Stimulated activated naive CD8-positive, alpha-beta T cell treated with anti-CD3 and anti-CD28 coated beads, Interleukin-15, Interleukin-2, amounts not matched to agents 100 ng/mL and 50 ng/mL, for 24 hours (primary cell): ENCODE results near the gene PALMD.

Source experiments
- H3K27ac Mint-ChIP-seq: one replicate; pipeline ENCODE4 v1.8.0; 2021; ENCODE audit warnings: mild to moderate bottlenecking, mixed read lengths
- H3K27me3 Mint-ChIP-seq: one replicate; pipeline ENCODE4 v1.8.0; 2021; ENCODE audit warnings: mixed read lengths
- H3K36me3 Mint-ChIP-seq: one replicate; pipeline ENCODE4 v1.8.0; 2021; ENCODE audit warnings: low read depth, mixed read lengths
- H3K4me1 Mint-ChIP-seq: one replicate; pipeline ENCODE4 v1.8.0; 2021; ENCODE audit warnings: low read depth, mixed read lengths
- H3K4me3 Mint-ChIP-seq: one replicate; pipeline ENCODE4 v1.8.0; 2021; ENCODE audit warnings: mild to moderate bottlenecking, mixed read lengths
- H3K9me3 Mint-ChIP-seq: one replicate; pipeline ENCODE4 v1.8.0; 2021; ENCODE audit warnings: mixed read lengths

Gene PALMD

DNA sequence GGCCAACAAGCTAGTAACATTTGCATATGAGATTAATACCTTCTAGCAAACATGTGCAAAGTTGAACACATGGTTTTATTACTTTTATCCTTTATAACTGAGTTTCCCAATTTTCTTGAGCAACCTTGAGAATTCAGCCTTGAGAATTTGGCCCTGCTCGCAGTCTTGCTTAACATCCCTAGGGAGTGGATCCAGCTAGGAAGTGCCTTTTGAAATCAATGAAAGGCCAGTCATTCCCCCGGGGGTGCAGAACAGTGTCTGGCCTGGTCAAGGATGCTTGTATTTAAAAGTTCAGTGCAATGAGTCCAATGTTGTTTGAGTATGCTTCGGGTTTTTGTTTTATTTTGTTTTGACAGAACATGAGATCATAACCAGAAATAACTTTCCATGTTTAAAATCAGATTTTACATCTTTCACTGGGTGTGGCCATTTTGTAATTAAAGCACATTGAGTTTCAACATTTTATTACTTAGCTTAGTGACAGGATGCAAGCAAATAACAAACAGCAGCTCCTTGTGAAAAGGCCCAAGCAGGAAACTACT is 16.7 kb downstream of the PALMD start:
- H3K36me3 Mint-ChIP-seq: no peaks in the 10 kb centered on the region
- no peaks in the 10 kb centered on the region for H3K9me3 Mint-ChIP-seq
- peaks cover 8% of the 10 kb centered on the region for H3K27me3 Mint-ChIP-seq

DNA sequence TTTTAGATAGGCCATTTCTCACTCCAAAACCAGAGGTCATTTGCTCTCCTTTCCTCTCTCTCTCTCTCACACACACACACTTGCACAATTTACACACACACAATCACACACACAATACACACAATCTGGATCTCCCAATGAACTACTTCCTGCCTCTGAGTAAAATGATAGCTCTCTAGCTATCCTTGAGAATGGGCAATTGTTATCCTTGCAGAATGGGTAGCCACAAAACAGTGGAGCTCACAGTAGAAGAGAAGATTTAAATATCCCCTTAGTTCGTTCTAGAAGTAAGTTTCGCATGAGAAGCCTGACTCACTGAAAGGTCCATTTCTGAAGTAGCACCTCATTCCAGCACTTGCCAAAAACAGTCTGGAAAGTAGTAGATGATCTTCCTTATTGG is 17.6 kb downstream of the PALMD start:
- Mint-ChIP-seq H3K9me3 (no peaks in the 10 kb centered on the region), H3K27me3 (peaks cover 9% of the 10 kb centered on the region), H3K36me3 (no peaks in the 10 kb centered on the region), H3K4me1 (no peaks in the 10 kb centered on the region), H3K27ac (no peak overlapping the region), H3K4me3 (no peak overlapping the region)

More for the DNA sequence above, 16.7 kb downstream of the PALMD start:
- no peak overlapping the region for H3K4me3 Mint-ChIP-seq
- H3K4me1 Mint-ChIP-seq: no peaks in the 10 kb centered on the region
- no peak overlapping the region for H3K27ac Mint-ChIP-seq

DNA sequence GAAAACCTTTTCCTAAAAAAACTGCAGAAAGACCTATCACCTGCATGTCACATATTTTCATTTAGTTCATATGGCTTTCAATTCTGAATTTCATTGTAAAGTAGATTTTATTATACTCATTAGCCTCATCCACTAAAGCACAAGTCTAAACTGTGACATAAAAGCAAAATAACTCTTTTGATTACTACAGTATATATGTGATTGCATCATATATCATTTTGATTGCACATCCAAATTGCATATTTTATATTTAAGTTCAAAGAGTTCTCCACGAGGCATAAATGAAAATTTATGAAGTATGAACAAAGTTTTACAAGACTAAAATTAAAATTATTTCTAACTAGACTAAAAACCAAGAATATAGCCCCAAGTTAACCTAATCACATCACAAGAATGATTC is 19.3 kb downstream of the PALMD start:
- Mint-ChIP-seq H3K27ac (no peak overlapping the region), H3K4me3 (no peak overlapping the region), H3K9me3 (no peaks in the 10 kb centered on the region), H3K4me1 (no peaks in the 10 kb centered on the region), H3K27me3 (peaks cover 5% of the 10 kb centered on the region), H3K36me3 (no peaks in the 10 kb centered on the region)

DNA sequence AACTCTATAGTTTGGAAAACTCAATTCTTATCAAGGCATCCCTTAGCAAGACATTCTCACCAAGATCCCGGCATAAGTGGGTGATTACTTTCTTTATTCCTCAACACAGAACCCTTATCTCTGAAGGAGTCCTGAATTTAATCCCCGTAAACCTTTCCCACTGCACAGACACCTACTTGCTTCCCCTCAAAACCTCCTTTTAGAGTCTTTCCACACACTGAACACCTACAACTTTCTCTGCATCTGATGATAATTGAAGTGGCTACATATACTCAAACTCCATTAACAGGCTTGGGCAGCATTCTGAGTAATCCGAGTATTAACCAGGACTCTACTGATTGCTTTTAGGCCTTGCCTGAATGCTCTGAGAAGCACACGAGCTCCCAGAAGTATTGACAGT is 23.5 kb downstream of the PALMD start:
- Mint-ChIP-seq H3K36me3 (no peaks in the 10 kb centered on the region), H3K9me3 (no peaks in the 10 kb centered on the region), H3K4me3 (no peak overlapping the region), H3K27ac (no peak overlapping the region), H3K4me1 (no peaks in the 10 kb centered on the region), H3K27me3 (peaks cover 21% of the 10 kb centered on the region)

DNA sequence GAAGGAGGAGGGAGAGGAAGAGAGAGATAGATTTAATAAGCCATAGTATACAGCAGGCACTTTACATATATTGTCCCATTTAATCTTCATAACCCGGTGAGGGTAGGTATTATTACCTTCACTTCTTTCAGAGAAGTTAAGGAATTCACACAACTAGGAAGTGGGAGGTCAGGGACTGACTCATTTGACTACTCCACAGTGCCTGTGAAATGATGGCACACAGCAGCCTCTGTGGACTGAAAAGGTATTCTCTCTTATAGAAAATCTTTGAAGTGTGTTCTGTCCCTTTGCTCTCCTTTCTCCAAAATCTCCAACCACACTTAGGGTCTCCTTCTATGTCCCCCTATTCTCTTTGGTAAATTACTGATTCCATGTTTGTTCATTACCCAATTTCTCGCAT is 23.9 kb downstream of the PALMD start:
- Mint-ChIP-seq H3K9me3 (no peaks in the 10 kb centered on the region), H3K4me3 (no peak overlapping the region), H3K27me3 (peaks cover 21% of the 10 kb centered on the region), H3K36me3 (no peaks in the 10 kb centered on the region), H3K27ac (no peak overlapping the region), H3K4me1 (no peaks in the 10 kb centered on the region)

DNA sequence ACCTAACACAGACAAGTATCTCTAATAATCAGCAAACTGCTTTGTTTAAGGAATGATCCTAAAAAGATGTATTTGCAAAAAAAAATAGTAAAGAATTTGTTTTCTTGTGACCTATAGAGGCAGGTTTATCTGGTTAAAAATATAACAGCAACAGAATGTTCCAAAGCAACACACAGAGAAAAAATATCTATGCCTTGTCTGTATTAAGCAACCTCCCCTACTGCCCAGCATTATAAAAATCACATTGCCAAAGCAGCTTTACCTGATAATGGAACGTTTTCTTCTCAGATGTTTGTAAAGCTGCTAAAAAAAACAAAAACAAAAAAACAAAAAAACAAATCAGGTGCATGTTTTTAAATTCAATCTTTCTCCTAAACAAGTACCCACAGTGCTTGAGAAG is 24.7 kb downstream of the PALMD start:
- Mint-ChIP-seq H3K4me1 (no peaks in the 10 kb centered on the region), H3K36me3 (no peaks in the 10 kb centered on the region), H3K27ac (no peak overlapping the region), H3K9me3 (no peaks in the 10 kb centered on the region), H3K27me3 (peaks cover 21% of the 10 kb centered on the region), H3K4me3 (no peak overlapping the region)

DNA sequence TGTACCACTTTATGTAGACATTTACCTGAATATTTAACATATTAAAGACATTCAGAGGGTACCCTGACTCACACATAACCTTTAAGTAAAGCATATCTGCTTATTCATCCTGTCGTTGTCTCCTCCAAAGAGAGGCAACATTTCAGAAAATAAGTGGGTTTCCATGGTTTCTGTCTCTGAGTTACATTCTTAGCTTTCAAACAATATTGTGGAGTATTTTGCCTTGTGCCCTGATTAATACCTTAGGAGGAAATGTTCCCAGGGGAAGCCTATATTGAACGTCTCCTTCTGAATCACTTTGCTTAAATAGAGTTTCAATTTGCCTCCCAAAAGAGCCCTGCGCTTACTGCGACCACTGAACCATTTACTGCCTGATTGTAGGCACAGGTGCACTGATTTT is 26.1 kb downstream of the PALMD start:
- Mint-ChIP-seq H3K9me3 (no peaks in the 10 kb centered on the region), H3K27me3 (peaks cover 24% of the 10 kb centered on the region), H3K4me1 (no peaks in the 10 kb centered on the region), H3K4me3 (no peak overlapping the region), H3K36me3 (no peaks in the 10 kb centered on the region), H3K27ac (peak overlapping the region; percentile 56)

DNA sequence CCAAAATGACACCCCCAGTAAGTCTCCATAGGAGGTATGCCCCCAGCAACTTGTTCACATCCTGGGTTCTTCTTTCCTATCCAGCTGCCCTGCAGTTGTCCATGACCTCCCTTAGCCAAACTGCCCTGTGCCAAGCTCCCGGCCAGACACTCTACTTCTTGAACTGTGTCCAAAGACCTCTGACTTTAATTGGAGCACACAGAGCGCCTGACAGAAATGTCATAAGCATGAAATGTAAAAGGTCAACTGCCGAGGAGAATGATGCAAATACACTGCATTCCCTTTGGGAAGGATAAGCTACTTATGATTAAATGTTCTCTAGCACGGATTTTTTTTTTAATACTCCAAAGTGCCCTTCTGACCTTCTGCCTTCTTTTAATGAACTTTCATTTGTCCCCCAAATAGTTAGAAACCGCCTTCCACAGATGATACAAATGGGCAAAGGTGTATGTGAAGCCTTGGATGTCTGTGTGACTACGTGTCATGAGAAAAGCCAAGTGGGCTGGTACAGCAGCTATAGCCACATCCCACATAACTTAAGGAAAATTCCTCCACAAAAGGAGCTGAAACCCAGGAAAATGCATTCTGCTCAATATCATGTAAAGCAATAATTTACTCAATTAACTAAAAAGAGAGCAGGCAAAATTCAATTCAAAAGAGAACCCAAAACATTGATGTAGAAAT is 26.8 kb downstream of the PALMD start:
- no peaks in the 10 kb centered on the region for H3K4me1 Mint-ChIP-seq
- H3K27ac Mint-ChIP-seq: peak overlapping the region; percentile 56
- no peaks in the 10 kb centered on the region for H3K36me3 Mint-ChIP-seq
- H3K9me3 Mint-ChIP-seq: no peaks in the 10 kb centered on the region
- H3K27me3 Mint-ChIP-seq: peaks cover 20% of the 10 kb centered on the region
- no peak overlapping the region for H3K4me3 Mint-ChIP-seq

DNA sequence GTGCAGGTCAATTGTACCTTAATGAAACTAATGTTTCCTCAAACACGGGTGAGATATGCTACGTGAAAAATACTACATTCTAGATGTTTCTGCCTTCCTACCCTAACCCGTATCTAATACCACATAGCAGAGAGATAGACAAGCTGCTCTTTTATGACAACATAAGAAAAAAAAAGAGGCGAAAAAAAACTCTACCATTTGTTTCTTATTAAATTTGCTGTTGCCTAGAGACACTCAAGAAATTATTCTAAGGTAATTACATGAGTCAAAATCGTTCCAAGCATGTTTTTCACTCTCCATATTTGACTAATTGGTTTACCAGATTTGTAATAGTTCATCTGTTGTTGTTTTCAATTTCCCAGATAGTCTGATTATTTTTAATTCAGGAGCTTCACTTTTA is 27.4 kb downstream of the PALMD start:
- no peaks in the 10 kb centered on the region for H3K9me3 Mint-ChIP-seq
- peaks cover 19% of the 10 kb centered on the region for H3K27me3 Mint-ChIP-seq
- H3K4me1 Mint-ChIP-seq: no peaks in the 10 kb centered on the region
- no peak overlapping the region for H3K4me3 Mint-ChIP-seq
- no peak overlapping the region for H3K27ac Mint-ChIP-seq
- H3K36me3 Mint-ChIP-seq: no peaks in the 10 kb centered on the region

DNA sequence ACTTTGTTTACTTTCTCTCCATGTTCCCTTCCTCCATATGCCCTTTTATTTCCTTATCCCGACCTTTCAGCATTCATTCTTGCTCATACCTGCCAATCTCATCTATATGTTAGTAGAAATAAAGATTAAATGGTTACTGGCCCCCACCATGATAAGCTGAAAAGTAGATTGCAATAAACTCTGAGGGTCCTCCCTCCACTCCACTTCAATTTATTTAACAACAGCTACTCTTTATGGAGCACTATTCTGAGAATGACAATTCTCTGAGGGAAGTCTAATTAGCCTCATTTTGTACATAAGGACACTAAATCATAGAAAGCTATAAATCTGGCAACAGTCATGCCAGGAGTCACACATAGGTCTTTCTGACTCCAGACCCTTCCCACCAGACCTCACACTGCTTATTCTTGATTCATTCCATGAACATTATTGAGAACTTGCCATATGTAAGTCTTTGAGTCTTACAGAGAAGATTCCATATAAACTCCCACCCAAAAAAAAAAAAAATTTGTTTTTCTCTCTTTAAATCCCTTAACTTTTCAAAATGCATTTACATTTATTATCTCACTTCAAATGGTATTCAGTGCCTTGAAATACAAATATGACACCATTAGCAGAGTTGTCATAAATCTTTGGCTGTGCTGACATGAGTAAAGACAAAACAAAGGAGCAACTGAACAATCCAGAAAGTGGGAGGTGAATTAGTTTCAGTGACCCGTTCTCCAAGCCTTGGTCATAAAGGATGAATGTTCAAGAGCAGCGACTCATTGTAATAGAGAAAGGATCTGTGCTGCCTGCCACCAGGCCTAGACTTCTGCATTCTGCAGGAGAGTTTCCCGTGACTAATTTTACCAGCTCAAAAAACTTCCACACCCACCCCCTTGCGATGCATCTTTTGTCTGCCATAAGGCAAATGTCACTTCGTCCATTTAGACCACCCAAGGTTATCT is 28.5 kb downstream of the PALMD start:
- no peaks in the 10 kb centered on the region for H3K36me3 Mint-ChIP-seq
- no peak overlapping the region for H3K4me3 Mint-ChIP-seq
- no peak overlapping the region for H3K27ac Mint-ChIP-seq
- peaks cover 19% of the 10 kb centered on the region for H3K27me3 Mint-ChIP-seq
- no peaks in the 10 kb centered on the region for H3K4me1 Mint-ChIP-seq
- no peaks in the 10 kb centered on the region for H3K9me3 Mint-ChIP-seq

DNA sequence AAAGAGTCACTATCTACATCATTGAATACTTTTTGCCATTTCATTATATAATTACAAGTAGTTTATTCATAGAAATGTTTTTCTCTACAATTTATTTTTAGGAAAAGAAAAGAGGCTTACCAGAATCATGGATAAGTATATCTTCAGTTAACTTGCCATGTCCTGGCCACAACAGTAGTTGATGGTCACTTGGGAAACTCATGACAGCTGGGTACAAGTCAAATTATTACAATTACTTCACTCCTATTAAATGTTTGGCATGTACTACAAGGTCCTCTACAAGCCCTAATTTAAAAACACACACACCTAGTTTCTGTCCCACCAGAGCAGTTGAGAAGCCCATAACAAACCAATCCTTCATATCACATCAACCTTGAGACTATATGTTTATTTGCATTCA is 29.4 kb downstream of the PALMD start:
- Mint-ChIP-seq H3K36me3 (no peaks in the 10 kb centered on the region), H3K4me1 (no peaks in the 10 kb centered on the region), H3K27ac (no peak overlapping the region), H3K27me3 (peaks cover 19% of the 10 kb centered on the region), H3K4me3 (no peak overlapping the region), H3K9me3 (no peaks in the 10 kb centered on the region)

DNA sequence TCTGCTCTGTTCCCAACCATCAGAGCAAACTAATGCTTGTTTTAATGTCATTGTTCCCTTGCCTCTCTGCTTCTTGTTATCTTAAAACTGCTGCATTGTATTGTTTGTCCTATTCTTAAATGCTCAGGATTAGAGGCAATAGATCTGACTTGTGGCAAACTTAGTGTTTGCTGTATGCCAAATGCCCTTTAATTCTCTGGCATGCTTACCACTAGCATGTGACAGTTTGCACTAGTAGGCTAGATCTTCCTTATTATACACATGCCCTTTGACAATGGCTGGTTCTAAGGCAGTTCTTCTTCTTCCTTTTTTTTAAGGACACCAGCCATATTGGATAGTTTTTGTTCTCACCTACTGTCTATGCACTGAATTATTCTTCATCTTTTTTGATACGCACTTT is 30.1 kb downstream of the PALMD start:
- no peaks in the 10 kb centered on the region for H3K36me3 Mint-ChIP-seq

DNA sequence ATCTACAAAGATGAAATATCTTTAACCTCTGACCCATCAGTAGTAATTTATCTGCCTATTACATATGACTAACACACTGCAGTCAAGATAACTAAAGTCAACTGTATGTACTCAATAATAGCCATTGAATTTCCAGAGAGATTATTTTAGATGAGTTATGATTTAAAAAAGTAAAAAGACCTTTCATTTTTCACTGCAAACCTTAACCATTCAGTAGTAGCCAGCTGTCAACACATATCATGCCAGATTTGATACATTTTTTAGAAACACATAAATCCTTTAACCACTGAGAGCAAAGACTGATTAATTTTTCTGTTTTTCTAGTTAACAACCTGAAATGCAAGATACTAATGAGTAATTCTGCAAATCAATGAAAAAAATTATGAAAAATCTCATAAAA is 31.0 kb downstream of the PALMD start:
- Mint-ChIP-seq H3K4me3 (no peak overlapping the region), H3K4me1 (no peaks in the 10 kb centered on the region), H3K27me3 (peaks cover 19% of the 10 kb centered on the region), H3K36me3 (no peaks in the 10 kb centered on the region), H3K27ac (no peak overlapping the region), H3K9me3 (no peaks in the 10 kb centered on the region)

More for the DNA sequence above, 30.1 kb downstream of the PALMD start:
- Mint-ChIP-seq H3K27ac (no peak overlapping the region), H3K27me3 (peaks cover 19% of the 10 kb centered on the region), H3K4me1 (no peaks in the 10 kb centered on the region), H3K9me3 (no peaks in the 10 kb centered on the region), H3K4me3 (no peak overlapping the region)

DNA sequence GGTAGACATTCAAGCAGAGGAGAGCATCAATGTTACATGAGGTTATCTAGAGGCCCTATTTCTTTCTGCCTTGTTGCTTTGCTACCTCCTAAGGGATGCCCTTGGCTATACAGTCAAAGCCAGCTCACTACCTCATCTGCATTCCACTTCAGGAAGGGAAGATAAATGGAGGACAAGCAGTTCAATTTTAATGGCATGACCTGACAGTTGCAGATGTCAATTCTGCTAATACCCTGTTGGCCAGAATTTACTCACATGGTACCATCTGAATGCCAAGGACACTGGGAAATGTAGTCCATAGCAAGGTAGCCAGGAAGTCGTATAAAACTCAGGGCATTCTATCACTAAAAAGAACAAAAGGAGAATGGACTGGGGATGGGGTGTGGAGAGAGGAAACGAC is 31.5 kb downstream of the PALMD start:
- Mint-ChIP-seq H3K27ac (no peak overlapping the region), H3K4me1 (no peaks in the 10 kb centered on the region), H3K36me3 (no peaks in the 10 kb centered on the region), H3K27me3 (peaks cover 15% of the 10 kb centered on the region), H3K4me3 (no peak overlapping the region), H3K9me3 (no peaks in the 10 kb centered on the region)

DNA sequence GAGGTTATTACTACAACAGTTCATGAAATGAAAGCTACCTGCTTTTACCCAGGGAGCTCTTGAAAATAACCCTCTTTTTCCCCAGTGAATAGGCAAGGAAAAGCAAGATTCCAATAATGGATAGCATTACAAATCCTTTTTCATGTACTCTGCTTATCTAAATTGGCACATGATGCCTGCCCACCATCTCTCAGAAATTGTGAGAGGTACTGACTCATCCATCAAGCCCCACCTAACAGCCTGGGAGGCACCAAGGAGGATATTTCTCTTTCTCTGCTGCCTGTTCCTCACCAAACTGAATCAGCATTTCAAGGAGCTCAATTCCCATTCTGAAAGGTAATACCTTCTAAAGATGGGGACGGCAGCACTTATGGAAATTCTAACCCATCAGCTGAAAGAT is 34.4 kb downstream of the PALMD start:
- no peak overlapping the region for H3K27ac Mint-ChIP-seq
- no peak overlapping the region for H3K4me3 Mint-ChIP-seq
- H3K27me3 Mint-ChIP-seq: peaks cover 8% of the 10 kb centered on the region
- no peaks in the 10 kb centered on the region for H3K4me1 Mint-ChIP-seq
- no peaks in the 10 kb centered on the region for H3K9me3 Mint-ChIP-seq
- no peaks in the 10 kb centered on the region for H3K36me3 Mint-ChIP-seq
